WTC11 (cell line): ENCODE results near the gene HS6ST1.

Source experiments
- CTCF ChIP-seq: fragments of 200-600 bp; IDR thresholded peaks from 2 replicates; pipeline ENCODE4 v1.8.0; 2022; ENCODE audit warnings: antibody characterized with exemption
- ETV6 ChIP-seq: sonication (generic); formaldehyde crosslinking; IDR thresholded peaks from 2 replicates; pipeline ENCODE4 v1.8.1; 2022; ENCODE audit warnings: mild to moderate bottlenecking, missing genetic modification reagents
- HMGA2 ChIP-seq: fragments of 250-450 bp; sonication (Bioruptor Pico); IDR thresholded peaks from 2 replicates; pipeline ENCODE4 v1.4.0; 2021; ENCODE audit warnings: mild to moderate bottlenecking, moderate library complexity
- JAZF1 ChIP-seq: fragments of 250-450 bp; sonication (Bioruptor Pico); IDR thresholded peaks from 2 replicates; pipeline ENCODE4 v1.9.0; 2021; ENCODE audit warnings: moderate library complexity, mild to moderate bottlenecking, inconsistent platforms
- NR2C2 ChIP-seq: sonication (generic); formaldehyde crosslinking; IDR thresholded peaks from 2 replicates; pipeline ENCODE4 v1.8.0; 2022; ENCODE audit warnings: mild to moderate bottlenecking, missing genetic modification reagents
- SMAD3 ChIP-seq: sonication (generic); formaldehyde crosslinking; IDR thresholded peaks from 2 replicates; pipeline ENCODE4 v1.8.0; 2022; ENCODE audit warnings: missing genetic modification reagents, mild to moderate bottlenecking, borderline replicate concordance
- TP53 ChIP-seq: sonication (generic); formaldehyde crosslinking; IDR thresholded peaks from 2 replicates; pipeline ENCODE4 v1.8.1; 2023; ENCODE audit warnings: mild to moderate bottlenecking, missing genetic modification reagents
- TF ChIP-seq, protein P1 (sequence below): sonication (generic); formaldehyde crosslinking; IDR thresholded peaks from 2 replicates; pipeline ENCODE4 v1.8.1; 2022; ENCODE audit warnings: low read depth, mild to moderate bottlenecking, moderate library complexity, missing genetic modification reagents, borderline replicate concordance
- TF ChIP-seq, protein P2 (sequence below): sonication (generic); formaldehyde crosslinking; conservative IDR thresholded peaks from 2 replicates; pipeline ENCODE4 v1.8.1; 2022; ENCODE audit warnings: mild to moderate bottlenecking, missing genetic modification reagents
- TF ChIP-seq, protein P3 (sequence below): sonication (generic); formaldehyde crosslinking; IDR thresholded peaks from 2 replicates; pipeline ENCODE4 v1.8.1; 2022; ENCODE audit warnings: mild to moderate bottlenecking, missing genetic modification reagents, moderate library complexity, borderline replicate concordance

- TF ChIP-seq, protein P1, sequence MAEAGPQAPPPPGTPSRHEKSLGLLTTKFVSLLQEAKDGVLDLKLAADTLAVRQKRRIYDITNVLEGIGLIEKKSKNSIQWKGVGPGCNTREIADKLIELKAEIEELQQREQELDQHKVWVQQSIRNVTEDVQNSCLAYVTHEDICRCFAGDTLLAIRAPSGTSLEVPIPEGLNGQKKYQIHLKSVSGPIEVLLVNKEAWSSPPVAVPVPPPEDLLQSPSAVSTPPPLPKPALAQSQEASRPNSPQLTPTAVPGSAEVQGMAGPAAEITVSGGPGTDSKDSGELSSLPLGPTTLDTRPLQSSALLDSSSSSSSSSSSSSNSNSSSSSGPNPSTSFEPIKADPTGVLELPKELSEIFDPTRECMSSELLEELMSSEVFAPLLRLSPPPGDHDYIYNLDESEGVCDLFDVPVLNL, result no peak
- TF ChIP-seq CTCF (no peak), HMGA2 (CRISPR knock-in tag) (no peak), TP53 (CRISPR knock-in tag) (no peak), SMAD3 (CRISPR knock-in tag) (no peak), ETV6 (CRISPR knock-in tag) (no peak), NR2C2 (CRISPR knock-in tag) (no peak), JAZF1 (CRISPR knock-in tag) (no peak)
- TF ChIP-seq, protein P2, sequence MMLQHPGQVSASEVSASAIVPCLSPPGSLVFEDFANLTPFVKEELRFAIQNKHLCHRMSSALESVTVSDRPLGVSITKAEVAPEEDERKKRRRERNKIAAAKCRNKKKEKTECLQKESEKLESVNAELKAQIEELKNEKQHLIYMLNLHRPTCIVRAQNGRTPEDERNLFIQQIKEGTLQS, result no peak
- TF ChIP-seq, protein P3, sequence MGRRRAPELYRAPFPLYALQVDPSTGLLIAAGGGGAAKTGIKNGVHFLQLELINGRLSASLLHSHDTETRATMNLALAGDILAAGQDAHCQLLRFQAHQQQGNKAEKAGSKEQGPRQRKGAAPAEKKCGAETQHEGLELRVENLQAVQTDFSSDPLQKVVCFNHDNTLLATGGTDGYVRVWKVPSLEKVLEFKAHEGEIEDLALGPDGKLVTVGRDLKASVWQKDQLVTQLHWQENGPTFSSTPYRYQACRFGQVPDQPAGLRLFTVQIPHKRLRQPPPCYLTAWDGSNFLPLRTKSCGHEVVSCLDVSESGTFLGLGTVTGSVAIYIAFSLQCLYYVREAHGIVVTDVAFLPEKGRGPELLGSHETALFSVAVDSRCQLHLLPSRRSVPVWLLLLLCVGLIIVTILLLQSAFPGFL (CRISPR knock-in tag), result no peak
These were observed 72.9 kb downstream of the HS6ST1 start for GRCh38 chr2:128245813-128246212.
